HG03442 (cell line): ENCODE data around the gene FOXN3.
A peak's percentile ranks its signal among the peaks of the same experiment; 100 is the strongest.
"Not testable (repeated sequence)": the region's sequence is repeated elsewhere in the genome, so short reads cannot be mapped to it uniquely, and the experiment has no call there.

ENCODE experiments used
- ATAC-seq: cut with Tn5 transposase; IDR thresholded peaks from one replicate; pipeline ENCODE4 v1.9.1; 2021; ENCODE audit warnings: mild to moderate bottlenecking, moderate library complexity; ENCODE audit not compliant: unreplicated experiment

Gene FOXN3

DNA sequence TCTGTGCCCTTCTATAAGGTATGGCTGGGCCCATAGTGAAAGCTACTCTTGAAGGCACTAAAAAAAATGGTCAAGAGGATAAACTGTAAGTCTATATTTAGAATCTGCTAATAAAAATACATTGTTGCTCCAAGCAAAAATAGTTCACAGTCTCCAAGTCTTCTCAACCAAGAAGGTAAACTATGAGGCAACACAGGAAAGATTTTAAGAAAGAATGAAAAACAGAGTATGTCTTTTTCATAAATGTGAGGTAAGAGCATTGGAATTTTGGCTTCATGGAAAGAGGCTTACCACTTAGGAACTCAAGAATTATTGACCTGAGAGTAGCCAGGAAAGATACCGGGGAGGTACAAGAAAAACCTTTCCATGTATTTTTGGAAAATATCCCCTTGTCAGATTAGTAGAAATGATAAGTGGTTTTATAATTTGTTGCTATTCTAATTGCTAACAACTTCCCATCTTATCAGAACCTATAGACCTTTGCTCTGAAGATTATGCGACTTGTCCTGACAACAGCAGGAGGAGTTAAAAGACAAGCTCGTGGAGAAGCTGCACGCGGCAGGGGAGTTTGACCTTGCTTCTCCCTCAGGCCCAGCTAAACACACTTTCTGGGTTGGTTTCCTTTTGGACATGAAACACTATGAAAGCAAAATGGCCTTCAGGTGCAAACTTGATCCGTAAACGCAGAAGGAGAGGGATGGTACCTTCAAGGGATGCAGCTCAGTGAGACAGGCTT is 238.1 kb downstream of the FOXN3 start:
- no peak for ATAC-seq

DNA sequence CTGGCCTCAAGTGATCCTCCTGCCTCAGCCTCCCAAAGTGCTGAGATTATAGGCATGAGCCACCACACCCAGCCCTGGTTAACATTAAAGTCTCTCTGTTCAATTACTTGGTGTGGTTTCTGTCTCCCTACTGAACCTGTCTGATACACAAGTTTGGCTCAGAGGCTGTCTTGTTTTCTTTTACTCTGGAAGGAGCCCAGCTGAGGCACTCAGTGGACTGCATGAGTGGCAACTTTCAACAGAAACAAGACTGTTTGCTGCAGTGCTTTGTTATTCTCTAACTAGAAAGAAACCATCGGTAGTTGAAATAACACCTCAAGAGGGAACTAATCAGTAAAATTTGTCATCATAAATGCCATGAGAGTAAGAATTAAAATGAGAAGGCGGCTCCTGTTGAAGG is 238.7 kb downstream of the FOXN3 start:
- ATAC-seq, result no peak

DNA sequence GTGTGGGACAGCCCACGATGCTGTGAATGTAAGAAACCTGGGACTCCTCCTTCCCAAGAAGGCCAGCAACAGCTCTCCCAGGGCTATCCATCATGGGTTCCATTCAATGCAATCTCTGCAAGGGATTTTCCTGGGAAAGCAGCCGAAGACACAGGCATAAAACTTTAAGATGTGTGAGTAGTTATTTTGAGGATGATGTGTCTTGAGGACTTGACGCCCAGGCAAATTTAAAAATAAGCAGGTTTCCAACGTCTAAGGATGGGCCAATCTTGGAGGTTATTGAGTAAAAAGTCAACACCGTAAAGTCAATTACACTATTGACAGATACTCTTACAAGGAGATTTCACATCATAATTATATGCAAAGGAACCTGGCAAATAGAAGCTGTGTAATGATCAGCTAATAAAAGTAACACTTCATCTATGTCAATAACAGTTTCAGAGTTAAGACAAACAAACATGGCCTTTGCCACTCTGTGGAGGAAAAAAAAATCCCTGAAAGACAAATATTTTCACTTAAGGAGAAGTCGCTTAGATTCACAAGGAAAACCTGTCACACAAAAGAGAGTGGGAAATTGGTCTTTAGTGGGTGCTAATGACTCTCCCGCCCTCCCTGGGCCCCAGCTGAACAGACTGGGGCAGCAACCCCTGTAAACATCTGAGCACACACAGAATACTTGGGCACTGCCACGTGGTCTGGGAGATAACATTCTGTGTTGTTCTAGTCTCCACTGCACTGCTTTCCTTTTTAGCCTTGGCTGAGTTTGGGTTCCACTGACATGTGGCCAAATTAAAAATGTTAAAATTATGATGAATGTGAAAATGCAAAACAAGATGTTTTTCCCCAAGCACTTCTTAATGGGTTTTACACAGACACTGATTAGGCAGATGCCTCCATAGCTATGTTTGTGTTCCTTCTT is 240.9 kb downstream of the FOXN3 start:
- ATAC-seq, result no peak

DNA sequence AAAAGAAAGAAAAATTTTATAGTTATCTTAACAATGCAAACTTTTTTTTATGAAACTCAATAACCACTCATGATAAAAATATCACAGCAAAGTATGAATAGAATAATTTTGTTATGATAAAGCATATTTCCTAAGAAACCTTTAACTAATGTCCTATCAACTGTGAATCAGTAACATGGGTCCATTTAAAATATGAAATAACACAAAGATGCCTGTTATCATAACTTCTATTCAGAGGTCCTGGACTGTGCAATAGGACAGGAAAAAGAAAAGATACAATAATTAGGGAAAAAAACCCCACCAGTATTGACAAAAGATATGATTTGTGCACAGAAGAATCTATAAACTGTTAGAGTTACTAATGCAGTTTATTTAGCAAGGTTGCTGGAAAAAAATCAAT is 245.4 kb downstream of the FOXN3 start:
- no peak for ATAC-seq

DNA sequence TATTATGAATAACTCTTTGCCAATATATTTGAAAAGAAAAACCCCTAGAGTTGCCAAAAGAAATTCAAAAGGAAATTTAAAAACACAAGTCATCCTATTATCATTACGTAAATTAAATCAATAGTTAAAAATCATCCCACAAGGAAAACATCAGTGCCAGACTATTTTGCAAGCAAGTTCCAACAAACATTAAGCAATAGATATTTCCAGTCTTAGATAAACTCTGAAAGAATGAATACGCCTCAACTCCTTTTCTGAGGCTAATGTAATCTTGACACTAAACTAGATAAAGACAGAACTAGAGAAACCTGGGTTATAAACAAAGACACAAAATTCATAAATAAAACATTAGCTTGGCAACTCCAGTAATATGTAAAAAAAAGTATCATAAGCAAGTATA is 245.9 kb downstream of the FOXN3 start:
- ATAC-seq, result no peak

DNA sequence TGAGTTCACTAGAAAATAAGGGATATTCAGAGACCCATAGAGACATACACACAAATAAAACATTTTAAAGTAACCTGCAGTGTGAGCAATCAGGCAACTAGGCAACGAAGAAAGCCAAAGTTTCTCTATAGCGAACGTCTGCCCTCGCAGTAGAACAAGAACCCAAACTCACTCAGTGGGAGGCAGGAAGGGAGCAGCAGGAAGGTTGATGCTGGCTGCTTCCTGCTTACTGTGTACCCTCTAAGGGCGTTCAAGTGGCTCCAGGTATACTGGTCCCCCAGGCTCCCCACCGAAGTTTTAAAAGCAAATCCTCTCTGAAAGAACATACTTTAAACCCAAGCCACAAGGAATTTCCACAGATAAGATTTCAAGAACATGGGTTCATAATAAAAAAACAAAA is 249.3 kb downstream of the FOXN3 start:
- ATAC-seq, result no peak

DNA sequence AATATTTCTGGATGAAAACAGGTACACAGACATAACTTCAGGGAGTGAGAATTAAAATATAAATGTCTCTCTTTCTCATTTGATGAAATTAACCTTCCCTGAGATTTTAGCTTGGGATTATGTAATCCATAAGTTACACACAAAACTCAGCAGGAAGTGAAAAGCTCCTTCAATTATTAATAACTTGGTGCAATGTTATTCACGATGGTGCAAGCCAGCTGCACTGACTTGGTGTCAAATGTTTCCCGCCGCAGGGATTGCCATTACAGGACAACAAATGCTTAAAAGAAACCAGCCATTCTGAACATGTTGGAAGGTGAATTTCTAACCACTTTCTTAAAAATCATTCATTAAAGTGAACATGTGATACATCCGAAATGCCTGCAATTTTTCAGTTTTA is 250.4 kb downstream of the FOXN3 start:
- ATAC-seq, result no peak

DNA sequence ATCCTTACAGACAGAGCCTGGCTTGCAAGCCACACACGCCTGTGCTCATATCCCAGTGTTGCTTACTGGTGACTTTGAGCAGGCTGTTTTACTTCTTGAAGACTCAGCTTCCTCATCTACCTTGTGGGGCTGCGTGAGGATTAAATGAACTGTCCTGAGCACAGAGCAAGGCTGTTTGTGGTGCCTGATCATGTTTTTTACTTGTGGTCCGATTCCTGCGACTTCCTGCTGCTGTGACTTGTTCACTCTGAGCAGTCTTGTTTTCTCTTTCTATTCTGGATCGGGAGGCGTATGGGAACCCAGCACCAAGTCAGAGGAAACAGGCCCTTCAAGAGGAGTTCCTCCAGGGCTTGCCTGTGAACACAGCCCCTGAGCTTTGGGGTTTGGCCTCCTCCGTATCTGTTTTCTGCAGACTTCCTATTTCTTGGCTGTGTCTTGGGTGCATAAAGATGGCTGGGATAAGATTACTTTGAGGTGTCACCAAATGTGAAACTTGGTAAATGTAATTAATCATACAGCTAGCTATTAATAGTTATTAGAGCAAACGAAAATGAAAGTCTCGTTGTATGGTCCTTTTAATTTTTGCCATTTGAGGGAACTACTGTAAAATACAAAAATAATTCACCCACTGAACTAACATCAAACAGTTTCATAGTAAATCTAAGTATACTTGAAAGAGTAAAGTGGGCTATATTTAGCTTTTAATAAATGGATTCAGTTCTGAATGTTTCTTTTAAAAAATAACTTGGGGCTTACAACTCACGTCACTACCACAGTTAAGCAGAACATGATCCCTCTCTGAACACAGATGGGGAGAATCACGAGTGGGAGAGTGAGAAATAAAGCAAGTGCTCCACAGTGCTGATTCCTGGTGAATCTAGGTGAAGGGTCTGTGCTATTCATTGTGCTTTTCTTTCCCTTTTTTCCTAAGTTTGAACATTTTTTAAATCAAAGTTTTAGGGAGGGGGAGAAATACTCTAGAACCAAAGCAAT is 251.5 kb downstream of the FOXN3 start:
- peak; percentile 56 for ATAC-seq

DNA sequence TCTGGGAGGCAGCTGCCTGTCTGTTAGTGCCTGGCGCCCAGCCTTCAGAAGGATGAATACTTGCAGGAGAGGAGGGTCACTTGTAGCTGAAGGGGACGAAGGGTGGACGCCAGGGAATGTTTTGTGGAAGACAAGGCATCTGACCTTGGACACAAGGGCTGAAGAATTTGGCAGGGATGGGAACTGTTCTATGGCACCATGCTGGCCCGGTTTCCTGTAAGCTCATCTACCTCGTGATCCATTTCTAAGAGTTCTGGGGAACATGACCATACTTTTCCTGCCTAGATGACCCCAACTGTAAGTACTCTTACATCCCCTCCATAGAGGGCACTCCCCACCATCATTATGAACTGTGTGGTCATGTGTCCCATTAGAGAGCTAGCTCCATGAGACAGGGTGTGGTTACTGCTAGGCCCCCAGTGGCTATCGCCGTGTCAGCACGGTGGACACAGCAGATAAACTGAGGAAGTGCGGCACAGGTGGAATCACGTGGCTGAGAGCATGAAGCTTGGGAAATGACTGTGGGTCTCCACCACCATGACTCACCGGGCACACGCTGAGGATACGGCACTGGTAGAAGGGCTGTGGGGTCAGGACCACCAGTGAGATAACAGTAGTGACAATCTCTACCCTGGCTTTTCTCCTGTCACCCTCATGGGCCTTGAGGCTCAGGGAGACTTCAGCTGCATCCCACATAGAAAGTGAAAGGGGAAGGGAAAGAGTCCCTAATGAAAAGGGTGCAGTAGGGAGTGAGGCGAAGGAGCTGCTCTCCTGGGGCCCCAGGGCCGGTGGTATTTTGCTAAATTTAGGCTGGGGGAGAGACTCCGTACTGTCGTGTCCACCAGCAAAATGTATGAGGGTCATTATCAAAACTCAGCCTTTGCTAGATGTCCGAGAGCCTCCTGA is 252.6 kb downstream of the FOXN3 start:
- peak; percentile 40 for ATAC-seq

DNA sequence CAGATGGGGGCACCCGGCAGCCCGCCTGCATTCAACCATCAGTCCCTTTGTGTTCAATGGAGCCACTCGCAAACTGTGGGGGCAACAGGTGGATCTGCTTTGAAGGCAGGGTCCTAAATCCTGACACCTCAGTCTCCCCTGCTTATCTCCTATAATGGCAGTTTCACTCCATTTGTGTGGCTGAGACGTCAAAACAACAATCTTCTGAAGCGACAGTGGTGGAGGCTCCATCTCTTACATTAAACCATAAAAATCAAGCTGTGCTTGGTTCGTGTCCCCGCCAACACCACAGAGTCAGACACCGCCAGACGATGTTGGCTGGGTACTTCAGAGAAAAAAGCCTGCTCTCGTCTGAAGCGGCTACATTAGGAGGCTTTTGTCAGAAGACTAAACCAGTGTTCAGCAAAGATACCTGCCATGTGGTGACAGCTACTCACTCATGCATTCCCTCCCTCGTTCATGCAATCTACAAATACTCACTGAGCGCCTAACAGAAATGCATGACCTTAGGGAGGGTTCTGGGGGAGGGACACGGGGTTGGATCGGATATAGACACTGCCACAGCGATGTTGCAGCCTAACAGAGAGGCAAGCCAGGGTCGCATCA is 253.9 kb downstream of the FOXN3 start:
- ATAC-seq, result no peak

DNA sequence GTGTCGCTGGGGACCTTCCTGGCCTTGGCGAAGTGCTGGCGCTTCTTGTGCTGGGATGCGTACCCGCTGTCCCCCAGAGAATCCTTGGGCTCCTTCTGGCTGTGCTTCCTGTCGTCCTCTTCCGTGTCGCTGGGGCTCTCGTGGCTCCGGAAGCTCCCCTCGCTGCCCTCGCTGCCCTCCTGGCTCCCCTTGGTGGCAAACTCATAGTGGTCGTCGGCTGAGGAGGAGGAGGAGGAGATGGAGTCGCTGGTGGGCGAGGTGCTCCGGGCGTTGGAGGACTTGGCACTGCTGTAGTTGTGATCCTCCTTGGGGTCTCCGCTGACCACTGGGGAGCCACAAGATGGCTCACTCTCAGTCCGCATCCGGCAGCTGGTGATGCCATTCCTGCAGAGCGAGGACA is 254.4 kb downstream of the FOXN3 start:
- no peak for ATAC-seq

DNA sequence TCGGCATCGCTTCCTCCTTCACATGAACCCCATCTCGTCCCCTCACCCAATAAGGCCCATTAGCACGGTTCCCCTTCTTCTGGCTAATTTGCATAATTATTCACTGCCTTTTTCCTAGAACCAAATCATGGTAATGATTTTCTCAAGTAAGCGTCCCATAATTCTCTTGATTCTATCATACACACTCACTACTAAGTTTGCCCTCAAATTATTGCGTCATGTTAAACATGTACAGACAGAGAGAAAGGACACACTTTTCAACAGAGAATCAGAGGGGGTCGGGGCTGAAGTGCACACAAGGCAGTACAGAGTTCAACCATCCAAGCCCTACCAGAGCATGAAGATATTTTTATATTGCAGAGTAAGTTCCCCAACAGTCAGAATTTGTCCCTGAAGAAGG is 256.6 kb downstream of the FOXN3 start:
- ATAC-seq, result no peak

DNA sequence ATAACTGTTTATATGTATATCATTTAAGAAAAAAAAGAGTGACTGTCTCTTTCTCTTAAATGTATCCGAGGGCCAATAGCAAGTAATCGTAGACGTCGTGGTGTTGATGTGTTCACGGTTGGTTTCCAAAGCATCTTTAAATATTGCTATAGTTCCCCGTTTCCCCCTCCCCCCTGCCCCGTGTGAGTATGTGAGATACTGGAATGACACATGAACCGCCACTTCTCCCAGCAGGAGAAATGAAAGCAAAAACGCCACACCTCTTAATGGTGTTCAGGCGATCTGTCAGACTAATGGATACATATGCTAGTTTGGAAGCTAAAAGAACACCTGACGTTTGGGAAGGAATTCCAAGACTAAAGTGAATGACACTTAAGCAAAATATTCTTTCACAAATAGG is 258.3 kb downstream of the FOXN3 start:
- no peak for ATAC-seq

DNA sequence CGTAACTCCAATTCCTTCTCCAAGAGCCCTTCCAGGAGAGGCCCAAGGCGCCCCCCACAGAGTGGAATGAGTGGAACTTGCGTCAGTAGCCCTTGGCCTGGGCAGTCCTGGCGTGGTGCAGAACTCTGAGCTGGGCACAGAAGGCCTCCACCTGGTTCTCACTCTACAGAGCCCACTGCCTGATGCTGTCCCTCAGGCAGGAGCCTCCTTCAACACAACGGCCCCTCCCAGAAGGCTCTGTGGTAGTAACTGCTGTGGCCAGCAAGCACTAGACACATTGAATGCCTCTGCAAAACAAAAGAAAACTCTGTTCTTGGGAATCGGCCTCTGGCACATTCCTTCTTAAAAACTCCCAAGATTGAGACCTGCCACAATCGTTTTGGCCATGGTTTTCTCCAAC is 258.9 kb downstream of the FOXN3 start:
- not testable (repeated sequence) for ATAC-seq

DNA sequence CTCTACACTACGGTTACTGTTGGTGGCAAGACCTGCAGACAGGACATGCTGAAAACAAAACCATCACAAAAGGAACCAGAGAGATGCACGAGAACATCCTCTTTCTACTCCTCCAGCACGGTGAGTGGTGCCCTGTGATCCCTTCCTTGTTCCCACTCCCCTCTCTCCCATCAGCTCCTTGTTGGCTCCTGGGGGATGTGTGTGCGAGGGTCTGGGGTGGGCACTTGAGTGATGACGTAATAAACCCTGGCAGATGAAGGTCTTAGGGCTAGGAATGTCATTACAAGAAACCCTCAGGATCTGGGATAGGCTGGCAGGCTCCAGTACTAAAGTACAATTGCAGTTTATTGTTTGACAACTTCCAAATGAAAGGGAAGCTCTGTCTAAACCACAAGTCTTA is 261.5 kb downstream of the FOXN3 start:
- ATAC-seq, result no peak

DNA sequence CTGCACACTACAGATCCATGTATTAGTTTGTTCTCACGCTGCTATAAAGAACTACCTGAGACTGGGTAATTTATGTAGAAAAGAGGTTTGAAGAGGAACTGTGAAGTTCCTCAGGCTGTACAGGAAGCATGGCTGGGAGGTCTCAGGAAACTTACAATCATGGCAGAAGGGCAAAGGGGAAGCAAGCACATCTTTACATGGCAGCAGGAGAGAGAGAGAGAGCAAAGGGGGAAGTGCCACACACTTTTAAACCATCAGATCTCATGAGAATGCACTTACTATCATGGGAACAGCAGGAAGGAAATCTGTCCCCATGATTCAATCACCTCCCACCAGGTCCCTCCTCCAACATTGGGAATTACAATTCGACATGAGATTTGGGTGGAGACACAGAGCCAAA is 265.3 kb downstream of the FOXN3 start:
- not testable (repeated sequence) for ATAC-seq

DNA sequence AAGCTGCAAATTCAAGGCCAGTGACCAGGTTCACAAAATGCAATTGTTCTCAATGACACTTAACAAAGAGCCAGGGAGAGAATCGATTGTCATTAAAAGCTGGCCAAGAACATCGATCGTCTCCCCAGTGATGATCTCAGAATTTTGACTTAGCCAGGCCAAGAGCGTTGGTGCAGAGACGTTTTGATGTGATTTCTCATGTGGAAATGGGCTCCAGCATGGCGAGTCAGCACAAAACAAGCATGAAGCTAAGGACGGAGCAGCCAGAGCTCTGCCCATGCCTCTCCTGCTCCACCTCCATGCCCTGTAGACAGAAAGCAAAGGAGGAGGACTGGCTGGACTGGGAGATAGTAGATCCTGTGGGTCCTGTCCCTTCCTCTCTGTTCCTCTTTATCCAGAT is 270.8 kb downstream of the FOXN3 start:
- no peak for ATAC-seq

DNA sequence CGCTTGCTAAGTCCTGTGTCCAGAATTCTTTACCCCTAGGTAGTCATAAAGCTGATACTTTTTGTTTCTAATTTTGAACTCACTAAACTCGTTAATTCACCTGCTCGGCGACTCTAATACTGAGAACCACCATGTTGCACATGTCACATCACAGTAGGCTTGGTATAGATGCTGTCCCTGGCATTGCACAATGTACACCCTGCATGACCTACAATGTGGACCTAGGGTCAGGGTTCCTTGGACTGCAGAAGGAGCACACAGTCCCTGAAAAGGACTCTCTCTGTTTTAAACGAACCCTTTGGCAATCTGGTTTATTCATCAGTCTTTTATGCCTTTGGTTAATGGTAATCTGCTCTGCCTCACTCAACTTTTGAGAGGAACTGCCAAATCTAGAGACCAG is 272.4 kb downstream of the FOXN3 start:
- ATAC-seq, result no peak

DNA sequence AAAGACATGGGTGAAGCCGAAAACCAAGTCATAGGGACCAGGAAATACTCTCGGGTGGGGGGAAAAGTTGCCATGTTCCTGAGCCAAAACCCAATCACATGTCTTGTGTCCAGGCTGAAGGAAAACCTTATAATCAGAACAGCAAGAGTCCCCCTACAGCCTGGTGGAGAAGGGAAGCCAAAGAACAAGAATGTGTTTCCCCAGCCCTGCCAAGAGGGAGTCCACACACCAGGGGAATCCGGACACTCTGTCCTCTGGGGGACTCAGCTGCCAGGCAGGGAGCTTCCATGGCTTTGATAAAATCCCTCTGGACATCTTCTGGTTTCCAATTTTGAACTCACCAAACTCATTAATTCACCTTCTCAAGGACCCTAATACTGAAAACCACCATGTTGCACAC is 273.0 kb downstream of the FOXN3 start:
- no peak for ATAC-seq

DNA sequence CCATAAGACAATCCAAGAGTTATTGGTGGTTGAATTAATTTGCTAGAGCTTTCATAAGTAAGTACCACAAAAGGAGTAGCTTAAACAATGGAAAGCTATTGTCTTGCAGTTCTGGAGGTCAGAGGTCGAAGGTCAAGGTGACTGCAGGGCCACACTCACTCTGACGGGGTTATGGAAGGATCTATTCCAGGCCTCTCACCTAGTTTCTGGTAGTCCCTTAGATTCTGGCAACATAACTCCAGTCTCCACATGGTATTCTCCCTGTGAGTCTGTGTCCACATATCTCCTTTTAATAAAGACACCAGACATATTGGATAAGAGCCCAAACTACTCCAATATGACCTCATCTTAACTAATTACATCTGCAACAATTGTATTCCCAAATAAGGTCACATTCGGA is 273.4 kb downstream of the FOXN3 start:
- no peak for ATAC-seq
